Thymus (tissue), 11 donors: ENCODE results near the gene PHC3. TPM values are rescaled to one million over a fixed set of nuclear protein-coding genes. Genes with fewer than 3 reads are reported as not detected.
"Not testable (repeated sequence)": the region's sequence is repeated elsewhere in the genome, so short reads cannot be mapped to it uniquely, and the experiment has no call there.

Experiments used
- DNase-seq, 9 donors: peaks; one replicate each; pipeline ENCODE4 v3.0.0-alpha.2; 2013; ENCODE audit warnings: low spot score in 9 of 9, low read depth in 6 of 9, missing footprints in 1 of 9
- H3K27ac ChIP-seq, 2 donors: one replicate each; pipeline ENCODE4 v1.5.1; 2013; ENCODE audit warnings: control low read depth in 1 of 2, low read depth in 1 of 2, low read length in 1 of 2, mild to moderate bottlenecking in 1 of 2, moderate library complexity in 1 of 2
- H3K27me3 ChIP-seq, 2 donors: one replicate each; pipeline ENCODE4 v1.5.1; 2013; ENCODE audit warnings: low read length in 1 of 2; ENCODE audit not compliant: control insufficient read depth in 2 of 2, insufficient read depth in 1 of 2
- H3K36me3 ChIP-seq, 2 donors: one replicate each; pipeline ENCODE4 v1.5.1; 2013; ENCODE audit warnings: low read length in 1 of 2, mild to moderate bottlenecking in 1 of 2, moderate library complexity in 1 of 2; ENCODE audit not compliant: control insufficient read depth in 2 of 2, insufficient read depth in 2 of 2
- H3K4me1 ChIP-seq, 2 donors: one replicate each; pipeline ENCODE4 v1.5.1; 2013; ENCODE audit warnings: low read length in 2 of 2; ENCODE audit not compliant: control insufficient read depth in 2 of 2, insufficient read depth in 2 of 2
- H3K4me3 ChIP-seq, 2 donors: one replicate each; pipeline ENCODE4 v1.5.1; 2013; ENCODE audit warnings: low read length in 2 of 2, control low read depth in 1 of 2, mild to moderate bottlenecking in 1 of 2
- H3K9me3 ChIP-seq, 2 donors: one replicate each; pipeline ENCODE4 v1.5.1; 2013; ENCODE audit warnings: low read length in 1 of 2, mild to moderate bottlenecking in 1 of 2; ENCODE audit not compliant: control insufficient read depth in 2 of 2, insufficient read depth in 1 of 2
- WGBS: extraction: QIAGEN DNeasy Blood & Tissue Kit; methylation state at CpG from one replicate; pipeline ENCODE4 v1.1.7; 2013; 5-methylcytosine and 5-hydroxymethylcytosine counted together
- polyA plus RNA-seq: library from polyadenylated mRNA; stranded (reverse); fragments of 200-250 nt; gene quantifications from one replicate; pipeline ENCODE4 v1.2.3, GENCODE V29; 2013
- total RNA-seq: library from RNA; stranded (reverse); fragments of 120-200 nt; gene quantifications from one replicate; pipeline ENCODE4 v1.2.4, GENCODE V29; 2013
- donor health status: healthy.

Gene PHC3
- total and polyA plus RNA-seq, 2 donors, result 11.7 to 21.3 TPM

DNA sequence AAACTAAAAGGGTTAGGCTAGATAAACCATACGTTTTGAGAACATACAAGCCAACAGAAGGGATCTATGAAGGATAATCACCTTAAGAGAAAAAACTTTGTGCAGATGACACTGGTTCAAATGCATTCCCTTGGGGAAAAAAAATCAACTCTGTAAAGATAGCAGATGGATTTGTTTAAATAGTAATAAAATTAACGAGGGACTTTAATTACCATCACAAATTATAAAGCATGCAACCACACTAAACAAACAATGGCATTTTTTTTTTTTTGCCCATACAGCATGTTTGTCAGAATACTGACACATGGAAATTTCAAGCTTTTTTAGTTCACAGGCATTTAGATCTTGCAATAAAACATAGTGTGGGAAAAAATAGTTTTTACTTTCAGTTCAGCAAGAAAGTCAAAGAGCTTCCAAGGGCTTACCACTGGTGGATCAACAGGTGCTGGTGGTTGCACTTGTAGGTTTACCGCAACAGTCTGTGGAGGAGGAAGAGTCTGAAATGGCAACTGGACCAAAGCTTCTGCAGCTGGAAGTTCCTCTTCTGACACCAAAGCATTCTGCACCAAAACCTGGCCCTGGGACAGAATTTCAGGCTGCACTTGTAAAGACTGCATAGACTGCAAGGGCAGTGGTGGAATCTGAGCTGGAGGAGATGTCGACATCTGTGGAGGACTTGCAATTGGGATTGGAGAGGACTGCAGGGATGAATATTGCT lies 53.1 kb downstream of the PHC3 start:
- WGBS, result 6% methylated on average over 4 of the region's 4 CpGs
- Histone ChIP-seq H3K27ac (peak overlapping the region; percentile 69 to 82), H3K4me1 (peaks cover 8 to 26% of the 10 kb centered on the region in 2 donors), H3K9me3 (peaks cover 3 to 5% of the 10 kb centered on the region in 2 donors), H3K36me3 (peaks cover 11 to 38% of the 10 kb centered on the region in 2 donors), H3K27me3 (no peaks in the 10 kb centered on the region), H3K4me3 (peak overlapping the region; percentile 8 to 19)
- DNase-seq, result peak; percentile 52 to 90 (median 72)

DNA sequence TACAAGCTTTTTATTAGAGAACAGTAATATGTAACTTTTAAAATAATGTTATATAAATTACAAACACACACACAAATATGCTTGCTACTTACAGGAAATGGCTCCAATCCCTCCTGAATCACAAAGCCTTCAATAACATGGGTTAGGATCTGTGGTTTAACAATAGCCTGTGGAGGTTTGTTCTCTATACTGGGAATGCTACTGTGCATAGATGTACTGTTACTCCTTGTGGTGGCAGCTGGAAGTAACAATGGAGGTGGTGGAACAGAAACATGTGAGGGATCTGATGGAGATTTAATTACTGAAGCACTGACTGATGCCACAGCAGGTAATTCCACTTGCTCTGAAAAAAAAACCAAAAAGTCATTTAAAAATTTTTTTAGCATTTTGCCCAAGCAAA lies 64.4 kb downstream of the PHC3 start:
- Histone ChIP-seq H3K27me3 (no peaks in the 10 kb centered on the region), H3K4me3 (no peak overlapping the region), H3K27ac (no peak overlapping the region), H3K36me3 (peaks cover 27 to 64% of the 10 kb centered on the region in 2 donors), H3K9me3 (no peaks in the 10 kb centered on the region), H3K4me1 (no peaks in the 10 kb centered on the region)
- no peak for DNase-seq

DNA sequence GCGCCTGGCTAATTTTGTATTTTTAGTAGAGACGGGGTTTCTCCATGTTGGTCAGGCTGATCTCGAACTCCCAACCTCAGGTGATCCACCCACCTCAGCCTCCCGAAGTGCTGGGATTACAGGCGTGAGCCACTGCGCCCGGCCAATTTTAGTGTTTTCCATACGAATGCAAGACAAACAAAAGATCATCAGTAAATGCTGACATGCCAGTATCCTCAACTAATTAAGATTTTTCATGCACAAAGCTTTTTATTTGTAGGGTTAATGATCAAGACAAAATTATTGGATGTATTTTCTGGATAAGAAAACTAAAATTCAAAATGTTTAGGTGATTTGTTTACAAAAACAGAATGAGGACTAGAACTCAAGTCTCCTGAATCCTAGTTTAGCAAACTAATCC lies 67.4 kb downstream of the PHC3 start:
- WGBS, result 98% methylated on average over 8 of the region's 8 CpGs
- H3K27ac ChIP-seq, H3K27me3 ChIP-seq, H3K4me1 ChIP-seq, H3K9me3 ChIP-seq, H3K4me3 ChIP-seq, DNase-seq: not testable (repeated sequence)
- peaks cover 18 to 49% of the 10 kb centered on the region in 2 donors for H3K36me3 ChIP-seq

DNA sequence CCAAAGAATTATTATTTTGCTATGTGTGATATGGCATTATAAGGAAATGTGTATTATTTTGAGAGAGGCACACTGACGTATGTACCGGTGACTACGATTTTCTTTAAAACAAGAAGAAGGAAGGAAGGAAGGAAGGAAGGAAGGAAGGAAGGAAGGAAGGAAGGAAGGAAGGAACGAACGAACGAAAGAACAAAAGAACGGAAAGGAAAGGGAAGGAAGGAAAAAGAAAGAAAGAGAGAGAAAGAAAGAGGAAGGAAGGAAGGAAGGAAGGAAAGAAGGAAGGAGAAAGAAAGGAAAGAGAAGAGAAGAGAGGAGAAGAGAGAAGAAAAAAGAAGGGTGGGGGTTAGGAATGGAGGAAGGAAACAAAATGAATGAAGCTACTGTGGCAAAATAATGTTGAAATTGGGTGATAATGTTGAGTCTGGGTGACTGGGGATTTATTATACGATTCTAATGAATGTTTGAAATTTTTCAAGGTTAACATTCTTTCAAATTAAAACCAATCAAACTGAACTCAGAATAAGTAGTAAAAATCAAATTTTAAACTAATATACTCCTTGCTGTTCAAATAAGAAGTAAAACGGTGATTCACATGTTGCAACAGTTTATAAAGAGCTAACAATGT lies 70.3 kb downstream of the PHC3 start:
- no peaks in the 10 kb centered on the region for H3K9me3 ChIP-seq
- no peak for DNase-seq
- H3K27ac ChIP-seq, result no peak overlapping the region
- WGBS, result 96% methylated on average over 9 of the region's 9 CpGs
- H3K4me3 ChIP-seq, result no peak overlapping the region
- H3K4me1 ChIP-seq, result no peaks in the 10 kb centered on the region
- H3K36me3 ChIP-seq, result peaks cover 11 to 50% of the 10 kb centered on the region in 2 donors
- no peaks in the 10 kb centered on the region for H3K27me3 ChIP-seq

DNA sequence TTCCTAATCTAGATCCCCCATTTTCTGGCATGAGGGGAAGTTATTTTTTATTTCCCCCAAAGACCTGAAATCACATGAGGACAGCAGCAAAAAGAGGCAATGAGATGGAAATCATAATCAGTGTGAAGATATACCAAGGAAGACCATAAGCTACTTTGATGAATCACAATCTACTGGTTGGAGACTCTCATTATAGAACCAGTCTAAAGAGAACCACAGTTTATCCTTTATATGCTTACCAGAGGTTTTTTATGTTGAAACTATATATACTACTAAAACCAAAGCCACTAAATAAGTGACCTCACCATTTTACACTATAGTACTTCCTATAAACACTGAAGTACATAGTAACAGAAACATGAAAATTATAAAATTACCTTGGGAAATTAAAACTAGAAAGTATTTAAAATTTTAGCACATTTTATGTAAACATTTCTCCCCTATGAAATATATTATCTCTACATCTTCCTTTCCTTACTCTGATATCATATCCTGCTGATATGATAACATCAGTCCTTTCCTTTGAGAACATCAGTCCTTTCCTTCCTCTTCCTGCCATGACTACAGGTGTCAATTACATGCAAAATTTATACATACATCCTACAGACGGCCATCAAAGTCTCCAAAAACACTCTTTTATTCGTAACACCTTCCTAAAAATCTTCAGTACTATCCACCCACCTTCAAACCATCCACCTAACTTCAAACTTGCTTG lies 71.8 kb downstream of the PHC3 start:
- H3K4me1 ChIP-seq, result no peaks in the 10 kb centered on the region
- 40% methylated on average over 2 of the region's 2 CpGs for WGBS
- no peak overlapping the region for H3K27ac ChIP-seq

DNA sequence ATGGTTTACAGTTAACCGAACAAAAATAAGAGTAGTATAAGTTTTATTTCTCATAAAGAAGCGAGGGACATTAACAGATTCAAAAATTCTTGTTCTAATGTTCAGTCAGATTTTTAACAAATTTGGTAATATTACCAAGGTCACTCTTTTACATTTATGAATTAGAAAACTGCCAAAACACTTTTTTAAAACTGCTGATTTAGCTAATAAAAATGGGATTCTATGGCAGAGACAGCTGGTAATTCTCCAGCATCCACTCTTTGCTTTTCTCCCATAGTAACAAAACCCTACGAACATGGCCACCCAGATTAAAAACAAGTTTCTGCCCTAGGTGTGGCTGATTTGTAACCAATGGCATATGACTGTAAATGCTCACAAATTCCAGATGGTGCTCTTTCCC lies 72.6 kb downstream of the PHC3 start:
- no peaks in the 10 kb centered on the region for H3K27me3 ChIP-seq
- H3K4me1 ChIP-seq, result no peaks in the 10 kb centered on the region
- no peak overlapping the region for H3K4me3 ChIP-seq
- H3K36me3 ChIP-seq, result peaks cover 6 to 55% of the 10 kb centered on the region in 2 donors
- no peaks in the 10 kb centered on the region for H3K9me3 ChIP-seq
- H3K27ac ChIP-seq, result no peak overlapping the region
- DNase-seq, result no peak
- WGBS, result 98% methylated on average over 3 of the region's 3 CpGs

More for the DNA sequence above, 71.8 kb downstream of the PHC3 start:
- DNase-seq, result no peak
- no peaks in the 10 kb centered on the region for H3K9me3 ChIP-seq
- peaks cover 6 to 49% of the 10 kb centered on the region in 2 donors for H3K36me3 ChIP-seq
- H3K4me3 ChIP-seq, result no peak overlapping the region
- no peaks in the 10 kb centered on the region for H3K27me3 ChIP-seq

DNA sequence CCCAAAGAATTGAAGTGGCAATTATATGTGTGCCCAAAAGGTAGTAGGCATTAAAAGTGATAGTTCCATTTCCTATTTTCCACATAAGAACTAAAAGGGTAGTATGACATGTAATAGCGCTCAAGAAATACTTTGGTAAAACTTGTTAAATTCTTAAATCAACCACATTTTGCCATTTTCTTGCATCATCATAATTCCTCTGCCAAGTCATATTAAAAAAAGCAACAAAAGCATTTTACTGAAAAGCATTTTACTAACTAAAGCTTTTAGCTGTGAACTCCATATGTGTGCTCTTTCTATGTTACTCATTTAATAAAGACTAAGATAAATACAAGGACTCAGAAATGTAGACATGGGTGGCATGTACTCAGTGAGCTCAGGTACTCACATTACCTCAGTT lies 73.6 kb downstream of the PHC3 start:
- no peak overlapping the region for H3K4me3 ChIP-seq
- 97% methylated on average over 1 of the region's 1 CpG for WGBS
- DNase-seq, result no peak
- no peaks in the 10 kb centered on the region for H3K4me1 ChIP-seq
- no peaks in the 10 kb centered on the region for H3K27me3 ChIP-seq
- H3K9me3 ChIP-seq, result no peaks in the 10 kb centered on the region
- no peak overlapping the region for H3K27ac ChIP-seq
- H3K36me3 ChIP-seq, result peaks cover 3 to 52% of the 10 kb centered on the region in 2 donors

DNA sequence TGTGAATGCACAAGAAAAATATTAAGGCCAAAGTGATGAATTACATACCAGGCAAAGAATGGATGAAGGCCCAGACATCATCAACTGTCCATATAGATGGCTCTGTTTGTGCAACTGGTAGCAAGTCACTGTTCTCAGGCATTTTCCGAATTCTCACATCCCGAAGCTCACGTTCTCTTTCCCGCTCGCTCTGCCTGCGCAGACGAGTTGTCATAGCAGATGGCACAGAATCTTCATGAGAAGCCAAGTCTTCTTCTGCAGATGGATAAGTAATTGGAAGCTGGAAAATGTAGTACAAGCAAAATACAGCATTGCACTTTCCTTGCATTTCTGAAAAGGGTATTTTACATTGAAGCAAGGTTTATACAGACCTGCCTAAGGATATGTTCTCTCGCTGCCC lies 79.1 kb downstream of the PHC3 start:
- WGBS, result 99% methylated on average over 8 of the region's 8 CpGs
- no peak for DNase-seq
- Histone ChIP-seq H3K27ac (no peak overlapping the region), H3K9me3 (no peaks in the 10 kb centered on the region), H3K36me3 (peaks cover 10 to 64% of the 10 kb centered on the region in 2 donors), H3K4me3 (no peak overlapping the region), H3K4me1 (no peaks in the 10 kb centered on the region), H3K27me3 (no peaks in the 10 kb centered on the region)

DNA sequence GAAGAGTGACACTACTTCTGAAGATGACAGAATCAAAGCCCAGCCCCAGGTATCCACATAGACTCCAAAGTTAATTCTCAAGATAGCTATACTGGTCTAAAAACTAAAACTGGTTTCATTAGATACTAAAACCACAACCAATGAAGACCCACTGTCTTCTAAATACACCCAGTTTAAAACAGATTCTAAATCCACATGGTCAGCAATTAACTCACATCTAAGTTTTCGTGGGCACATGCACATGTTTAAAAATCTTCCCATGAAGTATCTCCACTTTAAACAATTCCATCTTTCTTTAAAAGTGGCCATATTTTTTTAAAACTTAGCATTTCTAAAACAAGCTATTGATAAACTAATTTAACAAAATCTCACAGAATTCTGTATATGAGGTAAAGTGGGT lies 80.6 kb downstream of the PHC3 start:
- Histone ChIP-seq H3K9me3 (no peaks in the 10 kb centered on the region), H3K4me3 (no peak overlapping the region), H3K36me3 (peaks cover 14 to 68% of the 10 kb centered on the region in 2 donors), H3K4me1 (no peaks in the 10 kb centered on the region), H3K27ac (no peak overlapping the region), H3K27me3 (no peaks in the 10 kb centered on the region)
- WGBS, result 98% methylated on average over 1 of the region's 1 CpG
- DNase-seq, result no peak
